SU-DHL-6 (cell line): Measurements from ENCODE around the gene EXOC7.

Source experiments
- CTCF ChIP-seq: fragments of 200-600 bp; sonication (generic); IDR thresholded peaks from one replicate; pipeline ENCODE4 v1.5.1; 2017; ENCODE audit warnings: antibody characterized with exemption, mild to moderate bottlenecking, low read length, moderate library complexity; ENCODE audit not compliant: insufficient read depth, poor library complexity, severe bottlenecking
- EZH2phosphoT487 ChIP-seq: fragments of 200-600 bp; sonication (generic), shearing (Covaris generic); conservative IDR thresholded peaks from 2 replicates; pipeline ENCODE4 v1.6.1; 2018; ENCODE audit warnings: mild to moderate bottlenecking, antibody characterized with exemption, low read length, moderate library complexity, mixed read lengths

- no peak for TF ChIP-seq CTCF
- no peak for TF ChIP-seq EZH2phosphoT487
These were observed 31.9 kb downstream of the EXOC7 start for GRCh38 chr17:76071531-76072147.
